ENCODE results near the gene CPVL.

The CPVL gene

DNA sequence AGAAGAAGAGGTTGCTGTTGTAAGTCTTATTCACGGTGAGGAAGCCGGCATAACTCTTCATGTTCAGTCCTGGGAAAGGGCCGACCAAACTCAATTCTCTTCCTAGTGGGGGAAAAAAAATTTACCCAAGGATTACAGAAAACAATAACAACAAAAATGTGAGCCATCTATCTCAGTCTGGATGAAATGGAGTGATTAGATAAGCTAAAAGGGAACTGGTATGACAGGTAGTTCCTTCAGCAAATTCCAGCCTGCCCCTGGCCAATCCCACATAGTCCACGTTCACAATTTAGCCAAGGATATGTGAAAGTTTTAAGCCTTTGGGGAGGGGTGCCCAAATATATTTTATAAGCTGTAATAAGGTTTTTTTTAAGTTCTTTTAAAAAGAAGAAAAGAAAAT, 33.6 kb downstream of the CPVL start:
- Histone ChIP-seq H3K9me3 (ENCODE audit: control insufficient read depth, insufficient read depth, low read length) (no peaks in the 10 kb centered on the region), H4K20me1 (ENCODE audit: control insufficient read depth, insufficient read depth, low read depth, low read length) (no peaks in the 10 kb centered on the region), H3K27ac (ENCODE audit: low read depth, low read length) (no peak overlapping the region), H3K4me2 (ENCODE audit: low read length) (no peak overlapping the region), H3K27me3 (ENCODE audit: control insufficient read depth, low read length) (peaks cover 19% of the 10 kb centered on the region), H3K36me3 (ENCODE audit: control insufficient read depth, low read length) (no peaks in the 10 kb centered on the region), H3K79me2 (ENCODE audit: control insufficient read depth, low read length) (no peaks in the 10 kb centered on the region), H3K4me1 (ENCODE audit: control insufficient read depth, low read length) (no peaks in the 10 kb centered on the region), H3K9me2 (replicated peaks; ENCODE audit: control insufficient read depth, low read length) (no peaks in the 10 kb centered on the region), H3F3A (ENCODE audit: control insufficient read depth, insufficient read depth) (no peaks in the 10 kb centered on the region), H3K4me3 (ENCODE audit: low read length) (no peak overlapping the region)
- TF ChIP-seq, protein P1, sequence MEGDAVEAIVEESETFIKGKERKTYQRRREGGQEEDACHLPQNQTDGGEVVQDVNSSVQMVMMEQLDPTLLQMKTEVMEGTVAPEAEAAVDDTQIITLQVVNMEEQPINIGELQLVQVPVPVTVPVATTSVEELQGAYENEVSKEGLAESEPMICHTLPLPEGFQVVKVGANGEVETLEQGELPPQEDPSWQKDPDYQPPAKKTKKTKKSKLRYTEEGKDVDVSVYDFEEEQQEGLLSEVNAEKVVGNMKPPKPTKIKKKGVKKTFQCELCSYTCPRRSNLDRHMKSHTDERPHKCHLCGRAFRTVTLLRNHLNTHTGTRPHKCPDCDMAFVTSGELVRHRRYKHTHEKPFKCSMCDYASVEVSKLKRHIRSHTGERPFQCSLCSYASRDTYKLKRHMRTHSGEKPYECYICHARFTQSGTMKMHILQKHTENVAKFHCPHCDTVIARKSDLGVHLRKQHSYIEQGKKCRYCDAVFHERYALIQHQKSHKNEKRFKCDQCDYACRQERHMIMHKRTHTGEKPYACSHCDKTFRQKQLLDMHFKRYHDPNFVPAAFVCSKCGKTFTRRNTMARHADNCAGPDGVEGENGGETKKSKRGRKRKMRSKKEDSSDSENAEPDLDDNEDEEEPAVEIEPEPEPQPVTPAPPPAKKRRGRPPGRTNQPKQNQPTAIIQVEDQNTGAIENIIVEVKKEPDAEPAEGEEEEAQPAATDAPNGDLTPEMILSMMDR (IDR thresholded peaks at IDR 0.05; ENCODE audit: low read depth, low read length, poor library complexity, severe bottlenecking), result no peak
- no peak for TF ChIP-seq EZH2phosphoT487 (IDR thresholded peaks at IDR 0.05; ENCODE audit: borderline replicate concordance, low read length)

DNA sequence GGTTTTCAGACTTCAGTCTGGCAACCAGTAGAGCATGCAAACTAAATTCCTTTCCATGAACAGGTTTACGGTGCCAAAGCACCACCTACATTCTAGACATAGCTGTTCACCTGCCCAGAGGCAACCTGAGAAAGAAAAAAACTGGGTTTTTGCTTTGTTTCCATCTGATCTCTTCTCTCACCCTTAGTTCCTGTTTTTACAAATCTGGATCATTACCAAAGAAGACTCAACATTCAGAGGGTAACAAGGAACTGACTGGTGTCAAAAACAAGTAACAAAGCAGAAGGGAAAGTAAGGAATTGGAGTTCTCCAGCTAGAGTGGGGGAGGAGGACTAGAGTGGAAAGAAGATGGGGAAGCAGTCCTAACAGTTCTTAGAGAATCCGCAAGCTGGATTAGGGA, 36.4 kb downstream of the CPVL start:
- no peak overlapping the region for H3K4me3 ChIP-seq (ENCODE audit: low read length)

DNA sequence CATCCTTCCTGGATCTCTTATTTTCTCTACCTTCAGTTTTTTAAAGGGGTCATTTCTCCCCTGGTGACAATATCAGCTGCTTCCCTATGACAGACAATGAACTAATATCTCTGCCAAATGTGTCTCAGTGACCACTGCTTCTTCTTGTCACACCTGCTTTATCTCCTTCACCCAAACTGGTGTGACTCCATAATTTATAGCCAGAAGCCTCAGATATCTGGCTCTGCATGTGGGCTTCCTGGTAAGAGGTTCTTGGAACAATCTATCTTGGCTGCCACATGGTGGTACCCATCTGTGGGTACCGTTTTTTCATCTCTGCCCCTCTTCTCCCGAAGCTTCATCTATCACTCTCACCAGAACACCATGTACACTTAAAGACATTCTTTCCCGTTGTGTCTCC, 37.0 kb downstream of the CPVL start:
- TF ChIP-seq, protein P1 (IDR thresholded peaks at IDR 0.05; ENCODE audit: low read depth, low read length, poor library complexity, severe bottlenecking), result no peak
- no peak for TF ChIP-seq EZH2phosphoT487 (IDR thresholded peaks at IDR 0.05; ENCODE audit: borderline replicate concordance, low read length)
- no peaks in the 10 kb centered on the region for H3K79me2 ChIP-seq (ENCODE audit: control insufficient read depth, low read length)
- H3K4me2 ChIP-seq (ENCODE audit: low read length), result no peak overlapping the region
- no peaks in the 10 kb centered on the region for H3F3A ChIP-seq (ENCODE audit: control insufficient read depth, insufficient read depth)
- H3K36me3 ChIP-seq (ENCODE audit: control insufficient read depth, low read length), result no peaks in the 10 kb centered on the region
- H3K9me2 ChIP-seq (replicated peaks; ENCODE audit: control insufficient read depth, low read length), result no peaks in the 10 kb centered on the region
- H3K4me3 ChIP-seq (ENCODE audit: low read length), result no peak overlapping the region
- no peaks in the 10 kb centered on the region for H3K9me3 ChIP-seq (ENCODE audit: control insufficient read depth, insufficient read depth, low read length)
- no peak overlapping the region for H3K27ac ChIP-seq (ENCODE audit: low read depth, low read length)
- H4K20me1 ChIP-seq (ENCODE audit: control insufficient read depth, insufficient read depth, low read depth, low read length), result 0 out of 2 replicates have a peak, but pooled peaks cover 3% of the 10 kb centered on the region
- no peaks in the 10 kb centered on the region for H3K4me1 ChIP-seq (ENCODE audit: control insufficient read depth, low read length)
- H3K27me3 ChIP-seq (ENCODE audit: control insufficient read depth, low read length), result peaks cover 19% of the 10 kb centered on the region

More for the DNA sequence above, 36.4 kb downstream of the CPVL start:
- no peak overlapping the region for H3K4me2 ChIP-seq (ENCODE audit: low read length)
- H3F3A ChIP-seq (ENCODE audit: control insufficient read depth, insufficient read depth), result no peaks in the 10 kb centered on the region
- no peaks in the 10 kb centered on the region for H3K36me3 ChIP-seq (ENCODE audit: control insufficient read depth, low read length)
- no peaks in the 10 kb centered on the region for H3K9me3 ChIP-seq (ENCODE audit: control insufficient read depth, insufficient read depth, low read length)
- H3K27ac ChIP-seq (ENCODE audit: low read depth, low read length), result no peak overlapping the region
- no peaks in the 10 kb centered on the region for H3K4me1 ChIP-seq (ENCODE audit: control insufficient read depth, low read length)
- TF ChIP-seq, protein P1 (IDR thresholded peaks at IDR 0.05; ENCODE audit: low read depth, low read length, poor library complexity, severe bottlenecking), result no peak
- TF ChIP-seq EZH2phosphoT487 (IDR thresholded peaks at IDR 0.05; ENCODE audit: borderline replicate concordance, low read length), result no peak
- no peaks in the 10 kb centered on the region for H3K9me2 ChIP-seq (replicated peaks; ENCODE audit: control insufficient read depth, low read length)
- H3K79me2 ChIP-seq (ENCODE audit: control insufficient read depth, low read length), result no peaks in the 10 kb centered on the region
- H3K27me3 ChIP-seq (ENCODE audit: control insufficient read depth, low read length), result peaks cover 19% of the 10 kb centered on the region
- 0 out of 2 replicates have a peak, but pooled peaks cover 3% of the 10 kb centered on the region for H4K20me1 ChIP-seq (ENCODE audit: control insufficient read depth, insufficient read depth, low read depth, low read length)
